22Rv1 (cell line): ENCODE measurements around the gene ARHGEF17.

Experiments used
- H3K27ac ChIP-seq: fragments of 450-650 bp; 2 replicates; pipeline ENCODE4 v1.5.1; 2017
- CTCF ChIP-seq: fragments of 450-650 bp; IDR thresholded peaks from 2 replicates; pipeline ENCODE4 v1.5.1; 2017; ENCODE audit warnings: mild to moderate bottlenecking
- ZFX ChIP-seq: fragments of 450-650 bp; IDR thresholded peaks from 2 replicates; pipeline ENCODE4 v1.6.1; 2017; ENCODE audit warnings: antibody characterized with exemption, borderline replicate concordance

Gene ARHGEF17

GRCh38 chr11:73340164-73340563 lies 32.1 kb downstream of the ARHGEF17 start:
- TF ChIP-seq CTCF (no peak), ZFX (no peak)
- no peak overlapping the region for H3K27ac ChIP-seq

GRCh38 chr11:73342633-73343032 lies 34.6 kb downstream of the ARHGEF17 start:
- H3K27ac ChIP-seq: no peak overlapping the region
- peak; percentile 60 for TF ChIP-seq CTCF
- TF ChIP-seq ZFX: no peak

GRCh38 chr11:73343076-73343873 lies 35.2 kb downstream of the ARHGEF17 start:
- no peak overlapping the region for H3K27ac ChIP-seq

GRCh38 chr11:73344191-73344607 lies 36.1 kb downstream of the ARHGEF17 start:
- TF ChIP-seq ZFX (no peak), CTCF (no peak)
- H3K27ac ChIP-seq: no peak overlapping the region

More at GRCh38 chr11:73343076-73343873, 35.2 kb downstream of the ARHGEF17 start:
- no peak for TF ChIP-seq ZFX
- TF ChIP-seq CTCF: peak; percentile 22

- TF ChIP-seq ZFX (no peak), CTCF (no peak)
- H3K27ac ChIP-seq: no peak overlapping the region
Measured at GRCh38 chr11:73345481-73346160, 37.5 kb downstream of the ARHGEF17 start.

GRCh38 chr11:73346186-73346935 lies 38.3 kb downstream of the ARHGEF17 start:
- TF ChIP-seq ZFX (no peak), CTCF (no peak)

GRCh38 chr11:73347067-73347466 lies 39.0 kb downstream of the ARHGEF17 start:
- no peak overlapping the region for H3K27ac ChIP-seq
- TF ChIP-seq CTCF: no peak
- no peak for TF ChIP-seq ZFX

More at GRCh38 chr11:73346186-73346935, 38.3 kb downstream of the ARHGEF17 start:
- no peak overlapping the region for H3K27ac ChIP-seq
